ENCODE measurements around the gene ZNF286A. TPM values are rescaled to one million over a fixed set of nuclear protein-coding genes. Genes with fewer than 3 reads are reported as not detected.

Gene ZNF286A
- total and polyA plus RNA-seq, 2 donors (not counting 3 experiments of a cell fraction or from before 2014, with no cell fraction given): 11.7 to 46.5 TPM

GRCh38 chr17:15657868-15658267 lies 41.7 kb upstream of the ZNF286A start:
- no peak for FAIRE-seq
- Histone ChIP-seq H3K4me3 (replicated peaks in 1 of 3; ENCODE audit: insufficient read depth in 1 of 3, low read depth in 1 of 3, low read length in 3 of 3) (no peak overlapping the region), H4K20me1 (replicated peaks; ENCODE audit: control insufficient read depth, extremely low read depth, insufficient read depth, low read length) (no peaks in the 10 kb centered on the region), H3K9me3 (replicated peaks; ENCODE audit: control insufficient read depth, insufficient read depth, low read length) (no peaks in the 10 kb centered on the region), H3K9me1 (replicated peaks; ENCODE audit: control insufficient read depth, extremely low read depth, insufficient read depth, low read length) (no peaks in the 10 kb centered on the region), H3K36me3 (ENCODE audit: control insufficient read depth in 2 of 2, extremely low read depth in 1 of 2, insufficient read depth in 2 of 2, low read length in 2 of 2) (no peaks in the 10 kb centered on the region), H3K79me2 (ENCODE audit: control insufficient read depth, insufficient read depth, low read length) (no peaks in the 10 kb centered on the region), H3K4me2 (ENCODE audit: insufficient read depth, low read length) (no peak overlapping the region), H3K27ac (ENCODE audit: insufficient read depth, low read depth, low read length) (no peak overlapping the region), H2AFZ (ENCODE audit: low read depth, low read length) (no peak overlapping the region), H3K9ac (replicated peaks; ENCODE audit: extremely low read depth, insufficient read depth, low read length) (no peak overlapping the region), H3K27me3 (ENCODE audit: control insufficient read depth in 2 of 2, insufficient read depth in 2 of 2, low read length in 2 of 2) (no peaks in the 10 kb centered on the region), H3K4me1 (ENCODE audit: control insufficient read depth, extremely low read depth, insufficient read depth, low read length) (peaks cover 13% of the 10 kb centered on the region)
- intact Hi-C loops (cut with micrococcal nuclease): no loop called here
- BruUV-seq (replicated peaks): no TSS peak
- dilution Hi-C loops (cut with MboI; ENCODE audit: extremely low pct_ligation_motif_present, low sequenced_read_pairs): no loop called here
- POLR2A ChIA-PET: no interaction called here
- CTCF ChIA-PET: no interaction called here
- no peak for DNase-seq (ENCODE audit: low read depth, low spot score)
- TF ChIP-seq FOS (IDR thresholded peaks at IDR 0.05; ENCODE audit: borderline replicate concordance, insufficient read depth, low read length): no peak
- no peak for TF ChIP-seq MAX (IDR thresholded peaks at IDR 0.05; ENCODE audit: insufficient read depth, insufficient read length)
- no peak for TF ChIP-seq CTCF (IDR thresholded peaks at IDR 0.05; ENCODE audit: extremely low read depth in 1 of 2, insufficient read depth in 1 of 2, low read depth in 1 of 2, low read length in 2 of 2)
- no peak for TF ChIP-seq JUN (IDR thresholded peaks at IDR 0.05; ENCODE audit: borderline replicate concordance, insufficient read depth, insufficient read length, low read depth)
- no peak for TF ChIP-seq GATA2 (IDR thresholded peaks at IDR 0.05; ENCODE audit: insufficient read depth, insufficient read length, low read depth, low read length)
- no peak for TF ChIP-seq EZH2 (IDR thresholded peaks at IDR 0.05; ENCODE audit: borderline replicate concordance, low read depth, low read length, severe bottlenecking)
- no peak for TF ChIP-seq POLR2AphosphoS5 (IDR thresholded peaks at IDR 0.05; ENCODE audit: insufficient read depth, low read depth, low read length)
- TF ChIP-seq POLR2A (IDR thresholded peaks at IDR 0.05; ENCODE audit: low read depth, low read length): no peak
- TF ChIP-seq MYC (IDR thresholded peaks at IDR 0.05; ENCODE audit: low read depth, low read length): no peak

All from endothelial cell of umbilical vein (primary cell).